Loucy (cell line): ENCODE data around the gene CNDP2.

Source experiments
- EZH2phosphoT487 ChIP-seq: fragments of 200-600 bp; IDR thresholded peaks from 2 replicates; pipeline ENCODE4 v1.6.1; 2018; ENCODE audit warnings: antibody characterized with exemption, mild to moderate bottlenecking, moderate library complexity, borderline replicate concordance
- TF ChIP-seq, protein P1 (sequence below): fragments of 200-600 bp; sonication (generic); conservative IDR thresholded peaks from 2 replicates; pipeline ENCODE4 v1.5.1; 2014; ENCODE audit warnings: mild to moderate bottlenecking, antibody characterized with exemption, low read length

DNA sequence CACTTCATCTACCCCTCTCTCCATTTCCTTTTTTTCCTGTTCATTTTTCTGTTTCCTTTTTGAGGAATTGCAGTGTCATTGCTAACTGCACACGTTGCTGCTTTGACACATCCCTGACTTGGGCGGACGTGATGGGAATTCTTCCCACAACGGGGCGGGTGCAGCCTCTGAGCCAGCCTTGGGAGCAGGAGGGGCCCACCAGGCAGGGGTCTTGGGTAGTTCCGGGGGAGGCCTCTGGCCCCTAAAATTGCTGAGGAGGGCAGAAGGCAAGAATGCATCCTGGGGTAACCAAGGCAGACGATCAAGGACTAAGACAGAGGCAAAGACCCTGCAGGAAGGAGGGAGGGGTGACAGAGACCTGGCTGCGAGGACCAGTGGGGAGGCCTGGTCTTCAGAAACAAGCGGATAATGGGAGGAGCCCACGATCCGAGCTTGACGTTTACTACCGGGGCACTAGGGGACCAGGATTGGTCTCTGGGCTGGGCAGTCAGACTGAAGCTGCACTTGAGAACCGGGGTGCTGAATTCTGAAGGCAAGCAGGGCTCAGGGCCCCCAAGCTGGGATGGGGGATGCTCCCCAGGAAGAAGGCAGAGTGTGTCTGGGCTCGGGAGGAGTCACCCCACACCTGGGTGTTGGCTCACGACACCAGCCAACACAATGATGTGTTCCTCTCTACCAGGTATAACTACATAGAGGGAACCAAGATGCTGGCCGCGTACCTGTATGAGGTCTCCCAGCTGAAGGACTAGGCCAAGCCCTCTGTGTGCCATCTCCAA, 23.3 kb downstream of the CNDP2 start:
- TF ChIP-seq, protein P1, sequence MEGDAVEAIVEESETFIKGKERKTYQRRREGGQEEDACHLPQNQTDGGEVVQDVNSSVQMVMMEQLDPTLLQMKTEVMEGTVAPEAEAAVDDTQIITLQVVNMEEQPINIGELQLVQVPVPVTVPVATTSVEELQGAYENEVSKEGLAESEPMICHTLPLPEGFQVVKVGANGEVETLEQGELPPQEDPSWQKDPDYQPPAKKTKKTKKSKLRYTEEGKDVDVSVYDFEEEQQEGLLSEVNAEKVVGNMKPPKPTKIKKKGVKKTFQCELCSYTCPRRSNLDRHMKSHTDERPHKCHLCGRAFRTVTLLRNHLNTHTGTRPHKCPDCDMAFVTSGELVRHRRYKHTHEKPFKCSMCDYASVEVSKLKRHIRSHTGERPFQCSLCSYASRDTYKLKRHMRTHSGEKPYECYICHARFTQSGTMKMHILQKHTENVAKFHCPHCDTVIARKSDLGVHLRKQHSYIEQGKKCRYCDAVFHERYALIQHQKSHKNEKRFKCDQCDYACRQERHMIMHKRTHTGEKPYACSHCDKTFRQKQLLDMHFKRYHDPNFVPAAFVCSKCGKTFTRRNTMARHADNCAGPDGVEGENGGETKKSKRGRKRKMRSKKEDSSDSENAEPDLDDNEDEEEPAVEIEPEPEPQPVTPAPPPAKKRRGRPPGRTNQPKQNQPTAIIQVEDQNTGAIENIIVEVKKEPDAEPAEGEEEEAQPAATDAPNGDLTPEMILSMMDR: no peak
- TF ChIP-seq EZH2phosphoT487: no peak
